Smooth muscle cell (in vitro differentiated cells): ENCODE measurements around the gene KIF3A. TPM values are rescaled to one million over a fixed set of nuclear protein-coding genes. Genes with fewer than 3 reads are reported as not detected.
A peak's percentile ranks its signal among the peaks of the same experiment; 100 is the strongest.

Experiments used
- DNase-seq: peaks from one replicate; lab custom pipeline; 2025; ENCODE audit not compliant: unreplicated experiment; lab: John Stamatoyannopoulos, UW
- H2AFZ ChIP-seq: fragments of 200-600 bp; sonication (generic); 2 replicates; pipeline ENCODE4 v1.6.0; 2016; ENCODE audit warnings: antibody characterized with exemption, low read depth, mild to moderate bottlenecking
- H3F3A ChIP-seq: fragments of 200-600 bp; sonication (generic); 2 replicates; pipeline ENCODE4 v1.6.0; 2017; ENCODE audit warnings: antibody characterized with exemption, low read depth
- H3K27ac ChIP-seq: fragments of 200-600 bp; sonication (generic); 2 replicates; pipeline ENCODE4 v1.5.1; 2016; ENCODE audit warnings: low read depth, mild to moderate bottlenecking
- H3K27me3 ChIP-seq: fragments of 200-600 bp; sonication (generic); 2 replicates; pipeline ENCODE4 v1.6.1; 2016; ENCODE audit warnings: low read depth, mild to moderate bottlenecking
- H3K36me3 ChIP-seq: fragments of 200-600 bp; sonication (generic); 2 replicates; pipeline ENCODE4 v1.5.1; 2016; ENCODE audit warnings: low read depth
- H3K4me1 ChIP-seq: fragments of 200-600 bp; sonication (generic); 2 replicates; pipeline ENCODE4 v1.5.1; 2016; ENCODE audit warnings: low read depth
- H3K4me2 ChIP-seq: fragments of 200-600 bp; sonication (generic); 2 replicates; pipeline ENCODE4 v1.6.0; 2016; ENCODE audit warnings: mild to moderate bottlenecking
- H3K4me3 ChIP-seq: fragments of 200-600 bp; sonication (generic); 2 replicates; pipeline ENCODE4 v1.5.1; 2016; ENCODE audit warnings: mild to moderate bottlenecking
- H3K79me2 ChIP-seq: fragments of 200-600 bp; sonication (generic); 2 replicates; pipeline ENCODE4 v1.6.0; 2016; ENCODE audit warnings: low read depth, mild to moderate bottlenecking
- H3K9ac ChIP-seq: fragments of 200-600 bp; sonication (generic); 2 replicates; pipeline ENCODE4 v1.6.0; 2016; ENCODE audit warnings: low read depth
- H3K9me3 ChIP-seq: fragments of 200-600 bp; sonication (generic); replicated peaks from 2 replicates; pipeline ENCODE4 v1.5.1; 2016; ENCODE audit warnings: low read depth
- H4K20me1 ChIP-seq: fragments of 200-600 bp; sonication (generic); 2 replicates; pipeline ENCODE4 v1.6.0; 2016; ENCODE audit warnings: low read depth
- CTCF ChIP-seq: fragments of 200-600 bp; sonication (generic); IDR thresholded peaks from 2 replicates; pipeline ENCODE4 v1.5.1; 2017; ENCODE audit warnings: borderline replicate concordance, mild to moderate bottlenecking, antibody characterized with exemption; ENCODE audit not compliant: insufficient read depth, poor library complexity, severe bottlenecking
- WGBS: methylation state at CpG from one replicate; pipeline ENCODE4 v1.1.7; 2016; ENCODE audit warnings: low lambda C conversion rate; 5-methylcytosine and 5-hydroxymethylcytosine counted together
- polyA plus RNA-seq: library from polyadenylated mRNA; unstranded; fragments of >200 nt; fragmentation: Nextera tagmentation; extraction: Ambion mirVana; gene quantifications from 2 replicates; pipeline ENCODE4 v1.2.1, GENCODE V29; 2016
- total RNA-seq: library from RNA; depleted of rRNA; stranded (reverse); fragments of >200 nt; gene quantifications from 2 replicates; pipeline ENCODE4 v1.2.3, GENCODE V29; 2014

The KIF3A gene
- total and polyA plus RNA-seq, 2 experiments from 2014 or later: 12.6 to 21.4 TPM

- Histone ChIP-seq H3K4me1 (peaks cover 4% of the 10 kb centered on the region), H2AFZ (peak overlapping the region; percentile 21), H3K4me2 (no peak overlapping the region), H4K20me1 (no peaks in the 10 kb centered on the region), H3K27ac (no peak overlapping the region), H3K36me3 (no peaks in the 10 kb centered on the region), H3F3A (no peaks in the 10 kb centered on the region), H3K4me3 (no peak overlapping the region), H3K9me3 (no peaks in the 10 kb centered on the region), H3K27me3 (no peaks in the 10 kb centered on the region), H3K79me2 (no peaks in the 10 kb centered on the region), H3K9ac (no peak overlapping the region)
- no peak for TF ChIP-seq CTCF
- WGBS: 64% methylated on average over 13 of the region's 13 CpGs
- no peak for DNase-seq
Measured at GRCh38 chr5:132663771-132664695, 73.3 kb downstream of the KIF3A start.

GRCh38 chr5:132662925-132663770, 74.2 kb downstream of the KIF3A start:
- Histone ChIP-seq H3K79me2 (no peaks in the 10 kb centered on the region), H3K4me1 (peaks cover 4% of the 10 kb centered on the region), H3K9me3 (no peaks in the 10 kb centered on the region), H2AFZ (no peak overlapping the region), H3F3A (no peaks in the 10 kb centered on the region), H3K4me3 (no peak overlapping the region), H3K27me3 (no peaks in the 10 kb centered on the region), H3K9ac (no peak overlapping the region), H3K36me3 (no peaks in the 10 kb centered on the region), H4K20me1 (no peaks in the 10 kb centered on the region), H3K4me2 (no peak overlapping the region), H3K27ac (no peak overlapping the region)
- WGBS: 88% methylated on average over 25 of the region's 25 CpGs
- no peak for TF ChIP-seq CTCF
- DNase-seq: no peak

- no peak overlapping the region for H2AFZ ChIP-seq
- no peaks in the 10 kb centered on the region for H3K36me3 ChIP-seq
- no peaks in the 10 kb centered on the region for H3K79me2 ChIP-seq
- H3K27me3 ChIP-seq: no peaks in the 10 kb centered on the region
- WGBS: 97% methylated on average over 9 of the region's 9 CpGs
- peaks cover 4% of the 10 kb centered on the region for H3K4me1 ChIP-seq
- H3K27ac ChIP-seq: no peak overlapping the region
- no peak overlapping the region for H3K9ac ChIP-seq
- H4K20me1 ChIP-seq: no peaks in the 10 kb centered on the region
- no peak overlapping the region for H3K4me2 ChIP-seq
- TF ChIP-seq CTCF: no peak
- no peaks in the 10 kb centered on the region for H3F3A ChIP-seq
- no peaks in the 10 kb centered on the region for H3K9me3 ChIP-seq
- no peak overlapping the region for H3K4me3 ChIP-seq
- no peak for DNase-seq
Measured at GRCh38 chr5:132662004-132662401, 75.3 kb downstream of the KIF3A start.
